GM20000 (cell line): ENCODE measurements around the gene SLC25A3.
"Not testable (repeated sequence)": the region's sequence is repeated elsewhere in the genome, so short reads cannot be mapped to it uniquely, and the experiment has no call there.

Source experiments
- DNase-seq: peaks from one replicate; pipeline ENCODE4 v3.0.0; 2012; ENCODE audit warnings: low spot score
- TF ChIP-seq, protein P1 (sequence below): IDR thresholded peaks from 2 replicates; pipeline ENCODE4 v1.5.1; 2012; ENCODE audit warnings: mild to moderate bottlenecking, control low read depth; ENCODE audit errors: extremely low read depth, missing control alignments

SLC25A3 gene

DNA sequence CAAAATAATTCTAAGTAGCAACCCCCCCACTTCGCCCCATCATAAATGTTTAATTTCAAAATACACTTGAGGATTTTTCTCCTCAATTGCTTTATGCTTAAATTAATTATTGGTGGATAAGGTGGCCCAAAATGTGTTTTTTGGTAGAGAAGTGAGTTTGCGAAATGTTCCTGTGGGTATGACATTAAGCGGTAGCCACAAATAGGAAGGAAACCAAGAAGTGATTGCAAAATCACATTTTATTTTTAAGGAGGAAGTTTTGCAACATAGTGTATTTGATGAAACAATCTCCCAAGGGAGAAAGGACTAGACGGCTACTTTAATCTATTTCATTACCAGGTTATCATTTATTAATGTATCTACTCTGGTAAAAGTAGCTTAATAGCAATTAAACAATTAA is 25.5 kb downstream of the SLC25A3 start:
- DNase-seq = no peak
- TF ChIP-seq, protein P1, sequence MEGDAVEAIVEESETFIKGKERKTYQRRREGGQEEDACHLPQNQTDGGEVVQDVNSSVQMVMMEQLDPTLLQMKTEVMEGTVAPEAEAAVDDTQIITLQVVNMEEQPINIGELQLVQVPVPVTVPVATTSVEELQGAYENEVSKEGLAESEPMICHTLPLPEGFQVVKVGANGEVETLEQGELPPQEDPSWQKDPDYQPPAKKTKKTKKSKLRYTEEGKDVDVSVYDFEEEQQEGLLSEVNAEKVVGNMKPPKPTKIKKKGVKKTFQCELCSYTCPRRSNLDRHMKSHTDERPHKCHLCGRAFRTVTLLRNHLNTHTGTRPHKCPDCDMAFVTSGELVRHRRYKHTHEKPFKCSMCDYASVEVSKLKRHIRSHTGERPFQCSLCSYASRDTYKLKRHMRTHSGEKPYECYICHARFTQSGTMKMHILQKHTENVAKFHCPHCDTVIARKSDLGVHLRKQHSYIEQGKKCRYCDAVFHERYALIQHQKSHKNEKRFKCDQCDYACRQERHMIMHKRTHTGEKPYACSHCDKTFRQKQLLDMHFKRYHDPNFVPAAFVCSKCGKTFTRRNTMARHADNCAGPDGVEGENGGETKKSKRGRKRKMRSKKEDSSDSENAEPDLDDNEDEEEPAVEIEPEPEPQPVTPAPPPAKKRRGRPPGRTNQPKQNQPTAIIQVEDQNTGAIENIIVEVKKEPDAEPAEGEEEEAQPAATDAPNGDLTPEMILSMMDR = no peak

DNA sequence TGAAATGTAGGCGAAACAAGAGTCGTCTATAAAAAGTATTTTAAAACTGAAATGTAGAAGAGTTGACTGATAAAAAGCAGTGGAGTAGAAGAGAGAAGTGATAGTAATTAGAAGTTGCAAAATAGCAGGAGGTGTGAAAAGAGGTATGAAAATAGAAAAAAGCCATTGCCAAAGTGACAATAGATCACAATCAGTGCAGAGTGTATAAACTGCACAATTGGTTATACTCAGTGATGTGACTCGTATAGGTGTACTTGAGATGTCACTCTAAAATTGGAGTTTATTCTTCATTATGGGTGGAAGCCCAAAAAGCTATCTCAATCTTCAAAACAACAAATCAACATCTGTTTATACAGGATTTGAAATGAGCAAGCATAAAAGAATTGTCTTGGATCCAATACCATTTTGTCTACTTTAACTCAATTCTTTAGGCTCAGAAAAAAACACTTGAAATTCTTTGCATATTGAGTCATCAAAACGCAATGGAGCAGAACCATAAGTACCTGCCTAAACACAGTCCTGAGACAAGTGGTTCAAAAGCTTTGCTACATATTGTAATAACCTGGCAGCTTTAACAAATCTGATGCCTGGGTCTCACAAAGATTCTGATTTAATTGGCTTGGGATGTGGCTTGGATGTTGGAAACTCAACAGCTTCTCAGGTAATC is 42.3 kb downstream of the SLC25A3 start:
- TF ChIP-seq, protein P1 = no peak
- peak; percentile 49 for DNase-seq

DNA sequence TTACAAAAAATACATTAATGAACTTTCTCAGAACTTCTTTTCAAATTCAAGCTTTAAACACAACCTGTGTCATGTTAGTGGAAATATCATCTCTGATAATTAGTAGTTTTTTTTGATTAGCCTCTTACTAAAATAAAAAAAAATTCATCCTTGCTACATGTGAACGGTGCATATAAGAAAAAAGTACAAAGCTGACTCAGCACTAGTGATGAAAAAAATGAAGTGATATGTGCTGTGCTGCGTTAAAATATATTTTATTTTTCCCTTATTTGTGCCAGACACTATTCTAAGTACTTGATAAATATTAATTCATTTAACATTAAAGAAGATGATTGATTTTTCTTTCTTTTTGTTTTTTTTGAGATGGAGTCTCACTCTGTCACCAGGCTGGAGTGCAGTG is 43.6 kb downstream of the SLC25A3 start:
- no peak for DNase-seq
- TF ChIP-seq, protein P1 = no peak

DNA sequence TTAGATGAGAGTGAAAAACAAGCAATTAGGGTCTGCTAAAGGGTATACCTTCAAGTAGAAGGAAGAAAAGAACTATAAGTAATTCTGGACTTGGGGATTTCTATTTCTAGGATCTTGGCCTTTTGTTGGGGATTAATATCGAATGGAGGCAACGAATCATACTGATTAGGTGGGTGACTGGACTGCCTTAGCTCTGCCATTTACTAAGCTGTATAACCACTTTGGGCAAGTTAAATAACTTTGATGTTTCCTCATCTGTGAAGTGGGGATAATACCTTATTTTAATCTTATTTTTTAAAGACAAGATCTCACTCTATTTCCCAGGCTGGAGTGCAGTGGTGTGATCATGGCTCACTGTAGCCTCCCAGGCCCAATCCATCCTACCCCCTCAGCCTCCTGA is 44.5 kb downstream of the SLC25A3 start:
- DNase-seq = no peak
- TF ChIP-seq, protein P1 = no peak

DNA sequence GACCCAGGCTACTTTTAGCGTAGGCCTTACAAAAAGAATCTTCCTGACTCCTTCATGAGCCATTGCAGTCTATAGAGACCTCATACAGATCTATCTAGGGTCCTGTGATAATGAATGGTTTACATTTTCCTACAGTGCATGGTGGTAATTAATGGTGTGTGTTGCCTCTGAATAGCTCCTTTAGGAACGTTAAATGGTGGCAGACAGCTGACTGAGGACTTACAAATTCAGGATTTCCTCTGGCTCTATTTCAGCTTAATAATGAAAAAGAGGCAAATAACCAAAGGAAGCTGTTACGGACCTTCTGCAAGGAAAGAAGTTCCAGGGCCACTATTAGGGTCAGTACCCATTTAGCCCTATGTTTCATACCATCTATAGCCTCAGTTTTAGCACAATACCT is 46.0 kb downstream of the SLC25A3 start:
- TF ChIP-seq, protein P1 = no peak
- DNase-seq = no peak

DNA sequence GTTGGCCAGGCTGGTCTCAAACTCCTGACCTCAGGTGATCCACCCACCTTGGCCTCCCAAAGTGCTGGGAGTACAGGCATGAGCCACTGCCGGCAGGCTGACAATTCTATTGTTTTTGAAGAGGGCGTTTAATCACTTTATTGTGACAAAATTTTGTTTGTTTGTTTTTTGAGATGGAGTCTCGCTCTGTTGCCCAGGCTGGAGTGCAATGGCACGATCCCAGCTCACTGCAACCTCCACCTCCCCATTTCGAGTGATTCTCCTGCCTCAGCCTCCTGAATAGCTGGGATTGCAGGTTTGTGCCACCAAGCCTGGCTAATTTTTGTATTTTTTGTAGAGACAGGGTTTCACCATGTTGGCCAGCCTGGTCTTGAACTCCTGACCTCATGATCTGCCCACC is 49.3 kb downstream of the SLC25A3 start:
- DNase-seq = not testable (repeated sequence)

DNA sequence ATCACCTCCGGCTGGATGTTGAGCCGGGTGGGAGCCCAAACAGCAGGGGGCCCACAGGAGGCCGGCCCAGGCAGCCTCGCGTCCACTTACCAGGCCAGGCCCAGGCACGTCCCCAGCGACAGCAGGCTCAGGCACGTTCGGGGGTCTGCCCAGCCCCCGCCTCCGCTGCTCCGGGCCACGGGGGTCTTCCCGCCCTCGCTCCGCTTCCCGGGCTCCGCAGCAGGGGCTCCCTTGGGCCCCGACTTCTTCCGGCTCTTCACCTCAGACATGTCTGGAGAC is 50.9 kb downstream of the SLC25A3 start:
- peak; percentile 24 for DNase-seq
- TF ChIP-seq, protein P1 = no peak
